ENCODE data around the gene CCDC194. TPM values are rescaled to one million over a fixed set of nuclear protein-coding genes. Genes with fewer than 3 reads are reported as not detected.

CCDC194 gene
- total and polyA plus RNA-seq, 2 donors from 2014 or later: 0.57 TPM; not detected in 1

DNA sequence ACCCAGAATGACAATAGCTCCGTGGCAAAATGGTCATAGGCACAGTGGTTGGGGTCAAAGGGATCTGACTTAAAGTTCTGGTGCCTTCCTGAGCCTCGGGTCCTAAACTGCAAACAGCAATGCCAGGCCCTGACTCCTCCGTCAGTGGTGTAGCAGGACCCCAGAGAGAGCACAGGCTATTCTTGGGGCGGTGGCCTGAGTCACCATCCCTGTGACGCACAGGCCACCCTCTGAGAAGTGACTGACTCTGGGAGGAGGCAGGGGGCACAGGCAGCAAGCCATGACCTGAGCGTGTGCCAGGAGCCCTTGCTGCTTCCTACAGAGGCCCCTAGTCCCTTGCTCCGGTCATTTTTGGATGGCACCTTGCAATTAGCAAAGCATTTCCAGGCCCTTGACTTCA, 35.6 kb downstream of the CCDC194 start:
- peak in 1 of 5 donors; percentile 70 for DNase-seq
- intact Hi-C loops (cut with DNase I): no loop called here

DNA sequence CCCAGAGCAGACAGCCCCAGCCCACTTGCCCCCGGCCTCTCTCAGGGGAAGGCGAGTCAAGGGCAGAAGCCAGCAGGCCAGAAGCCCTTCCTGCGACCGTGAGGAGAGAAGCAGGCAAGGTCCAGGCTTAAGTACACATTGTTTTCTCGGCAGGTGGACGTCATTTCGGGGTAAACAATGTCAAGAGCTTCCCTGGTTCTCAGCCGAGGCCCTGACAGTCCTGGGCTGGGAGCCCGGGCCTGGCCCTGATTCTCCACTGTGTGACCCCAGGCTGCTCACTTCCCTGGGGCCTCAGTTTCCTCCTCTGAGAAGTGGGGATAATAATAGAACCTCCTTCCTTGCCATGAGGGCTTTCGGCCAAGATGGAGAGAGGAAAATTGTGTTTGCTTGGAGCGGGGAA, 36.3 kb downstream of the CCDC194 start:
- H3K4me3 ChIP-seq (ENCODE audit: low read length in 3 of 3): no peak overlapping the region
- H3K9ac ChIP-seq (ENCODE audit: low read length in 3 of 3): no peak overlapping the region
- DNase-seq (no peak), FAIRE-seq (no peak)
- intact Hi-C loops (cut with DNase I): no loop called here
- TF ChIP-seq, protein P1, sequence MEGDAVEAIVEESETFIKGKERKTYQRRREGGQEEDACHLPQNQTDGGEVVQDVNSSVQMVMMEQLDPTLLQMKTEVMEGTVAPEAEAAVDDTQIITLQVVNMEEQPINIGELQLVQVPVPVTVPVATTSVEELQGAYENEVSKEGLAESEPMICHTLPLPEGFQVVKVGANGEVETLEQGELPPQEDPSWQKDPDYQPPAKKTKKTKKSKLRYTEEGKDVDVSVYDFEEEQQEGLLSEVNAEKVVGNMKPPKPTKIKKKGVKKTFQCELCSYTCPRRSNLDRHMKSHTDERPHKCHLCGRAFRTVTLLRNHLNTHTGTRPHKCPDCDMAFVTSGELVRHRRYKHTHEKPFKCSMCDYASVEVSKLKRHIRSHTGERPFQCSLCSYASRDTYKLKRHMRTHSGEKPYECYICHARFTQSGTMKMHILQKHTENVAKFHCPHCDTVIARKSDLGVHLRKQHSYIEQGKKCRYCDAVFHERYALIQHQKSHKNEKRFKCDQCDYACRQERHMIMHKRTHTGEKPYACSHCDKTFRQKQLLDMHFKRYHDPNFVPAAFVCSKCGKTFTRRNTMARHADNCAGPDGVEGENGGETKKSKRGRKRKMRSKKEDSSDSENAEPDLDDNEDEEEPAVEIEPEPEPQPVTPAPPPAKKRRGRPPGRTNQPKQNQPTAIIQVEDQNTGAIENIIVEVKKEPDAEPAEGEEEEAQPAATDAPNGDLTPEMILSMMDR (IDR thresholded peaks at IDR 0.05; ENCODE audit: borderline replicate concordance, extremely low read depth, insufficient read depth): no peak
- no peaks in the 10 kb centered on the region for H3K4me1 ChIP-seq (ENCODE audit: control insufficient read depth in 2 of 3, insufficient read depth in 2 of 3, low read depth in 1 of 3, low read length in 3 of 3)
- H3K36me3 ChIP-seq (ENCODE audit: control insufficient read depth in 2 of 3, insufficient read depth in 3 of 3, low read length in 3 of 3): no peaks in the 10 kb centered on the region
- no peaks in the 10 kb centered on the region for H3K9me3 ChIP-seq (ENCODE audit: control insufficient read depth in 2 of 3, insufficient read depth in 1 of 3, low read length in 3 of 3)
- peak overlapping the region in 1 of 2 donors; percentile 37 for H3K27ac ChIP-seq (ENCODE audit: low read depth in 2 of 2, low read length in 2 of 2)
- no peaks in the 10 kb centered on the region for H3K27me3 ChIP-seq (ENCODE audit: control insufficient read depth, insufficient read depth, low read length)

More for the DNA sequence above, 35.6 kb downstream of the CCDC194 start:
- TF ChIP-seq, protein P1 (IDR thresholded peaks at IDR 0.05; ENCODE audit: borderline replicate concordance, extremely low read depth, insufficient read depth): no peak
- Histone ChIP-seq H3K4me3 (ENCODE audit: low read length in 3 of 3) (no peak overlapping the region), H3K4me1 (ENCODE audit: control insufficient read depth in 2 of 3, insufficient read depth in 2 of 3, low read depth in 1 of 3, low read length in 3 of 3) (no peaks in the 10 kb centered on the region), H3K36me3 (ENCODE audit: control insufficient read depth in 2 of 3, insufficient read depth in 3 of 3, low read length in 3 of 3) (no peaks in the 10 kb centered on the region), H3K9ac (ENCODE audit: low read length in 3 of 3) (no peak overlapping the region), H3K27ac (ENCODE audit: low read depth in 2 of 2, low read length in 2 of 2) (no peak overlapping the region), H3K27me3 (ENCODE audit: control insufficient read depth, insufficient read depth, low read length) (no peaks in the 10 kb centered on the region), H3K9me3 (ENCODE audit: control insufficient read depth in 2 of 3, insufficient read depth in 1 of 3, low read length in 3 of 3) (no peaks in the 10 kb centered on the region)
- FAIRE-seq: no peak

DNA sequence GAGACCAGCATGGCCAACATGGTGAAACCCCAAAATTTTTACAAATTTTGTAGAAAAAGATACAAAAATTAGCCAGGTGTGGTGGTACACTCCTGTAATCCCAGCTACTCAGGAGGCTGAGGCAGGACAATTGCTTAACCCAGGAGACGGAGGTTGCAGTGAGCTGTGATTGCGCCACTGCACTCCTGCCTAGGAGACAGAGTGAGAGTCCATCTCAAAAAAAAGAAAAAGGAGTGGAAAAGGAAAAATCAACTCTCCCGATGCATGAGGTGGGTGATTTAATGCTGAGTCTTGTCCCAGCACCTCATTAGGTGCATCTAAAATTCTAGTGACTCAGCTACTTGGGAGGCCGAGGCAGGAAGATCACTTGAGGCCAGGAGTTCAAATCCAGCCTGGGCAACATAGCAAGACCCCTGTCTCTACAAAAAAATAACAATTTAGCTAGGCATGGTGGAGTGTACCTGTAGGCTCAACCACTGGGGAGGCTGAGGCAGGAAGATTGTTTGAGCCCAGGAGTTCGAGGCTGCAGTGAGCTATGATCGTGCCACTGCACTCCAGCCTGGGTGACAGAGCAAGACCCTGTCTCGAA, 36.8 kb downstream of the CCDC194 start:
- Histone ChIP-seq H3K27me3 (ENCODE audit: control insufficient read depth, insufficient read depth, low read length) (no peaks in the 10 kb centered on the region), H3K9ac (ENCODE audit: low read length in 3 of 3) (no peak overlapping the region), H3K4me3 (ENCODE audit: low read length in 3 of 3) (no peak overlapping the region), H3K4me1 (ENCODE audit: control insufficient read depth in 2 of 3, insufficient read depth in 2 of 3, low read depth in 1 of 3, low read length in 3 of 3) (peaks cover 0 to 3% (median 0%) of the 10 kb centered on the region in 3 donors), H3K9me3 (ENCODE audit: control insufficient read depth in 2 of 3, insufficient read depth in 1 of 3, low read length in 3 of 3) (no peaks in the 10 kb centered on the region), H3K36me3 (ENCODE audit: control insufficient read depth in 2 of 3, insufficient read depth in 3 of 3, low read length in 3 of 3) (no peaks in the 10 kb centered on the region), H3K27ac (ENCODE audit: low read depth in 2 of 2, low read length in 2 of 2) (no peak overlapping the region)
- FAIRE-seq: no peak
- TF ChIP-seq, protein P1 (IDR thresholded peaks at IDR 0.05; ENCODE audit: borderline replicate concordance, extremely low read depth, insufficient read depth): no peak
- intact Hi-C loops (cut with DNase I): no loop called here
- DNase-seq: no peak

DNA sequence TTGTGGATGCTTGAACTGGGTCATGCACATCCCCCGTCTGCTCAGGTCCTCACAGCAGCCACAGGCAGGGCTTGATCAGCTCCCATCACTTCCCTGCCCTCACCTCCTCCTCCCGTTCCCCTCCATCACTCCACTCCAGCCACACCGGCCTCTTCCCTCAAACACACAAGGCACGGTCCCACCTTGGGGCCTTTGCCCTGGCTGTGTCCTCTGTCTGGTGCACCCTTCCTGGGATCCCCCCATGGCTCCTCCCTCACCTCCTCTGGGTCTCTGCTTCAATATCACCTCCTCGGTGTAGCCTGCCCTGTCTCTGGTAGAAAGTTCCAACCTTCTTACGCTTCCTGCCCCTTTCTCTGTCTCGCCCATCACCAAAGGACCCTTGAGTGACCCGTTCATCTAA, 40.6 kb downstream of the CCDC194 start:
- FAIRE-seq (no peak), DNase-seq (no peak)
- intact Hi-C loops (cut with DNase I): no loop called here
- H3K9ac ChIP-seq (ENCODE audit: low read length in 3 of 3): no peak overlapping the region
- peaks cover 0 to 3% (median 0%) of the 10 kb centered on the region in 3 donors for H3K4me1 ChIP-seq (ENCODE audit: control insufficient read depth in 2 of 3, insufficient read depth in 2 of 3, low read depth in 1 of 3, low read length in 3 of 3)
- TF ChIP-seq, protein P1 (IDR thresholded peaks at IDR 0.05; ENCODE audit: borderline replicate concordance, extremely low read depth, insufficient read depth): no peak
- H3K36me3 ChIP-seq (ENCODE audit: control insufficient read depth in 2 of 3, insufficient read depth in 3 of 3, low read length in 3 of 3): no peaks in the 10 kb centered on the region
- H3K27ac ChIP-seq (ENCODE audit: low read depth in 2 of 2, low read length in 2 of 2): no peak overlapping the region
- no peaks in the 10 kb centered on the region for H3K27me3 ChIP-seq (ENCODE audit: control insufficient read depth, insufficient read depth, low read length)
- H3K4me3 ChIP-seq (ENCODE audit: low read length in 3 of 3): no peak overlapping the region
- H3K9me3 ChIP-seq (ENCODE audit: control insufficient read depth in 2 of 3, insufficient read depth in 1 of 3, low read length in 3 of 3): no peaks in the 10 kb centered on the region
